IPS DF 19.7 (cell line): ENCODE data around the gene DAG1.

Source experiments
- DNase-seq: peaks from one replicate; pipeline ENCODE4 v3.0.0-alpha.2; 2013; ENCODE audit warnings: low read depth, low spot score

DAG1 gene

DNA sequence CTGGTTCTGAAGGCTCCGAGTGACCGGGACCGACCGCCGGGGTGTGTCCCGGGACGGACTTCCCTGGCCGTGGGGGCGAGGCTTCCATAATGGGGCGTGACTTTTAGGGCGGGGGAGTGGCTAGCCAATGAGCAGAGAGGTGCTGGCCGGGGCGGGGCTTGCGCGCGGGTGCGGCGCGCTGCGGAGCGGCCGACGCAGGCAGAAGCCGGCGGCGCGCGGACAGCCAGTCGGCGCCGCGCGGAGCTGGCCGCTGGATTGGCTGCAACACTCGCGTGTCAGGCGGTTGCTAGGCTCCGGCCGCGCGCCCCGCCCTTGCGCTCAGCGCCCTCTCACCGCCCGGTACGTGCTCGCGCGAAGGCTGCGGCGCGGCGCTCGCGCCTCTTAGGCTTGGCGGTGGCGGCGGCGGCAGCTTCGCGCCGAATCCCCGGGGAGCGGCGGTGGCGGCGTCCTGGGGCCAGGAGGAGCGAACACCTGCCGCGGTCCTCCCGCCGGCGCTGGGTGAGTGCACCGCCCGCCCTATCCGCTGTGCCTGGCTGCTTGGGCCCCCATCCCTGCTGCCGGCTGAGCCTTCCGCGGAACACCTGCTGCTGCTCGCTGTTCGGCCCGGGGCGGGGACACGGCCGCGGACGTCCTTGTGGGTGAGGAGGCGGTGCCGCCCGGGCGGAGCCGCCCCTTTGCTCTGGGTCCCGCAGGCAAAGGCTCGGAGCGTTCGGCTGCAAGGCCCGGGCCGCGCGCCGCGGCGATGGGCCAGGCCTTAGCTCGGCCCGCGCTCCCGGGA is at the start of gene DAG1:
TSS of gene DAG1 (plus strand) at position 332 of the 778 bp plus-strand sequence. CDS start 40,268 bp downstream, outside the sequence.
- peak; percentile 80 for DNase-seq

DNA sequence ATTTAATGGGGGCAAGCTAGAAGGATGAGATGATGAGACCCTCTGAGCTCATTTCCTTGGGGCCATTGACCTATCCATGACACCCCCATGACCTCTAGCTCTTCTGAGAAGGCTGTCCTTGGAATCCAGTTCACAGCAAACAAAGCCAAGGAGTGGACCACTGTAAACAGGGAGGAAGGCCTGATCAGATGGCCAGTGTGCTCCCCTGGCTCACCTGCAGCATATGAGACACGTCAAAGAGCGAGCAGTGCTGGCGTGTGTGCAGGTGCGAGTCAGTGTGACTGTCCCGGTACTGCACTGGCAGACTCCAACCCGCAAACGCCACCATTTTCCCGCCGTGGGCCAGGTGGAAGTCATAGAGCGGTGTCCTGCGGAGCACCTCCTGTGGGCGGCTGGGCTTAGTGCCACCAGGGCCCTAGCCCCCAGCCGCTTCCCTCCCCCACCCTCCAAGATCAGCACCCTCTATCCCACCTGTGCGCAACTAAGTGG is 48.1 kb upstream of the DAG1 start:
- no peak for DNase-seq

DNA sequence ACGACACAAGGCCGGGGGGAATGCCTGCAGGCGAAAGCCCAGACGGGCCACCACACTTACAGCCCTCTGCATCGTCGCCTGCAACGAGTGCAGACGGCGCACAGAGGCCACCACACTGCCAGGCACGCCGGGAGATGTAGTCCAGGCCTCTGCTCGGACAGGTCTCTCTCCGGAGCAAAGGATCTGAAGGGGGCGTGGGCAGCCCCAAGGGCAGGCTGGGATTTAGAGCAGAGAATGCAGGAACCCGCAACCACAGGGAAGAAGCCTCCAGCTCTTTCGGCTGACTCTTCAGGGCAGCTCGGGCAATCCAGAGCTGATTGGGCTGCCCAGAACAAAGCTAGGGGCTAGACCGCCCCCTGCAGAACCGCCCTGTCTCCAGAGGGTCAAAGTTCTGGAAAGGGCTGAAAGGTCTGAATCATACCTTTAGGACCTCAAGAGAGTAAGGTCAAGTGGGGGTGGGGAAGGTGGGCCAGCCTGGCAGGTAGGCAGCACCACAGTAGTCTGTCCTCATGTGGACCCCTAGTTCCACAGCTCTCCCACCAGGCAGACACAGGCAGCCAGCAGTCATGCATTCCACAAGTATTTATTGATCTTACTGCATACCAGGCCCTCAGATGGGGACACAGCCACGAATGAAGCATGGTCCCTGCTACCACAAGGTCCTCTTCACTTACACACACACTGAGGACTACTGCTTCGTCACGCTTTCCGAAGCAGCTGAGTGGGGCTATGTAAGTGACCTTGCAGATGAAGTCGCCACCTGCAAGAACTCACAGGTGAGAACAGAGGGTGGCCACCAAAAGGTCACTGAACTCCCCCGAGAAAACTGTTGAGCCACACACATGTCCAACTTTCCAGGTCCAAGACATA is 47.5 kb upstream of the DAG1 start, which contains the start of gene AMT:
TSS of gene AMT (minus strand) at position 95 of the 870 bp plus-strand sequence. CDS start at position 72, 23 bp downstream.
- DNase-seq = peak; percentile 89

DNA sequence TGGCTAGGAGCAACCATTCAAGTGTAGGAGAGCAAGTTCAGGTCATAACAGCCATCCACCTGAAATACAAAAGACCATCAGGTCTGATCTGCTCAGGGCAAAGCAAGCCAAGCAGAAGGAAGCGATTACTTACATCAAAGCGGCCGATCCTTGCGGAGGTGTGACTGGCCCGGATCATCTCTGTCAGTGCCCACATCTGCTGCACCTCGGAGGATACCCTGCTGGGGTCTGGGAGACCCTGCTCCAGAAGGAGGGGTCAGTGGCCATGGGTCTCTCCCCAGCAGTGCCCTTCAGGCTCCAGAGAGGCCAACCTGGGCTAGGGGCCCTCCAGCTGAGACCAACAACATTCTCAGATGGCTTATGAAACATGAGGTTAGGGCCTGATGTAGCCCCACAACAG is 45.3 kb upstream of the DAG1 start:
- no peak for DNase-seq

DNA sequence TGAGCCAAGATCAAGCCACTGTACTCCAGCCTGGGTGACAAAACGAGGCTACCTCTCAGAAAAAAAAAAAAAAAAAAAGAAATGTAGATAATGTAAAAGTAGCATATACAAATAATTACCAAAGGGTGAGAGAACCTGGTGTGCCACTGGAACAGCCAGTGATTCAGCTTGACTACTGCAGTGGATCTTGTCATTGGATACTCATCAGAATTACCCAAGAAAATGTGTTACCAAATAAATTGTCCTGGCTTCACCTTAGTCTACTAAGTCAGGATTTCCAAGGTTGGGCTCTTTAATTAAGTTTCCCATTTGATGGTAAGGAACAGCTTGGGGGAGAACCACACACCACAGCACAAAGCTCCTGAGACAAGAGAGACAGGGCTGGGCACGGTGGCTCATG is 42.5 kb upstream of the DAG1 start:
- no peak for DNase-seq

DNA sequence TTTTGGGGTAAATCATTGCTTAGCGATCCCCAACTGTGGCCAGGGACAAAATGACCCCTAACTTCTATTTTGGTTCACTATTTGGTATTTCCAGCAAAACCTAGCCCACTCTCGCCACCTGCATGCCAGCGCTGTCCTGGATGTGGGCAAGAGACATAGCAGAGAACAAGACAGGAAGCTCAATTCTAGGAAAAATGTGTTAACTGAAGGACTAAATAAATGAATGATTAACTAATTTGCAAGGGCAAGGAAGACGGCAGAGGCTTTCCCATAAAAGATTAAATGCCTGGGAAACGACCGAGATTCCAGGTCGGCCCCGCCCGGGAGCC is 41.4 kb upstream of the DAG1 start:
- no peak for DNase-seq

GRCh38 chr3:49434731-49435130 is 35.3 kb upstream of the DAG1 start:
- DNase-seq = no peak

- no peak for DNase-seq
These were observed 24.7 kb upstream of the DAG1 start for GRCh38 chr3:49445391-49445790.

DNA sequence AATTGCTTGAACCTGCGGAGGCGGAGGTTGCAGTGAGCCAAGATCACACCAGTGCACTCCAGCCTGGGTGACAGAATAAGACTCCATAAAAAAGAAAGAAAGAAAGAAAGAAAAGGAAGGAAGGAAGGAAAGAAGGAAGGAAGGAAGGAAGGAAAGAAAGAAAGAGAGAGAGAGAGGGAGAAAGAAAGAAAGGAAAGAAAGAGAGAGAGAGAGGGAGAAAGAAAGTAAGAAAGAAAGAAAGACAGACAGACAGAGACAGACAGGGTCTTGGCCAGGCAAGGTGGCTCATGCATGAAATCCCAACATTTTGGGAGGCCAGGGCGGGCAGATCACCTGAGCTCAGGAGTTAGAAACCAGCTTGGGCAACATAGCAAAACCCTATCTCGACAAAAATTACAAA is 16.4 kb upstream of the DAG1 start:
- DNase-seq = no peak

- no peak for DNase-seq
These were observed 15.6 kb upstream of the DAG1 start for GRCh38 chr3:49454458-49454857.

- no peak for DNase-seq
These were observed 15.0 kb upstream of the DAG1 start for GRCh38 chr3:49454898-49455681.

GRCh38 chr3:49456466-49456865 is 13.6 kb upstream of the DAG1 start:
- no peak for DNase-seq

GRCh38 chr3:49460188-49460890 is 9.7 kb upstream of the DAG1 start:
- DNase-seq = no peak

DNA sequence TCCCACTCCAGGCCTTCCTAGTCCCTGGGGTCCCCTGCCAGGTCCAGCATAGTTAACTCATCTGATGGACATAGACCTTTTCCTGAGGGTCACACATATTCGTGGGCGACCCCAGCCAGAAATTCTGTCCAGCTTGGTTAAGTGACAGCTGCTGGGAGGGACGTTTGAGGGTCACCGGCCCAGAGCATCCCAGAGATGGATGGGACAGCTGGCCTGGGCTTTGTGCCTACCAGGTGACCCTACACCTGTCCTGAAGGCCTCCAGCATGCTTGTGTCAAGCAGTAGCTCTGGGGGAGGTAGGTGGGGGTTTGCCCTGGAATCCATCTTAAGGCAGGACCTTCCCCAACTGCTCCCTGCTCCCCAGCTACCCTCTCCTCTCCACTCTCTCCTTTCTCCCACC is 9.1 kb upstream of the DAG1 start:
- DNase-seq = no peak

DNA sequence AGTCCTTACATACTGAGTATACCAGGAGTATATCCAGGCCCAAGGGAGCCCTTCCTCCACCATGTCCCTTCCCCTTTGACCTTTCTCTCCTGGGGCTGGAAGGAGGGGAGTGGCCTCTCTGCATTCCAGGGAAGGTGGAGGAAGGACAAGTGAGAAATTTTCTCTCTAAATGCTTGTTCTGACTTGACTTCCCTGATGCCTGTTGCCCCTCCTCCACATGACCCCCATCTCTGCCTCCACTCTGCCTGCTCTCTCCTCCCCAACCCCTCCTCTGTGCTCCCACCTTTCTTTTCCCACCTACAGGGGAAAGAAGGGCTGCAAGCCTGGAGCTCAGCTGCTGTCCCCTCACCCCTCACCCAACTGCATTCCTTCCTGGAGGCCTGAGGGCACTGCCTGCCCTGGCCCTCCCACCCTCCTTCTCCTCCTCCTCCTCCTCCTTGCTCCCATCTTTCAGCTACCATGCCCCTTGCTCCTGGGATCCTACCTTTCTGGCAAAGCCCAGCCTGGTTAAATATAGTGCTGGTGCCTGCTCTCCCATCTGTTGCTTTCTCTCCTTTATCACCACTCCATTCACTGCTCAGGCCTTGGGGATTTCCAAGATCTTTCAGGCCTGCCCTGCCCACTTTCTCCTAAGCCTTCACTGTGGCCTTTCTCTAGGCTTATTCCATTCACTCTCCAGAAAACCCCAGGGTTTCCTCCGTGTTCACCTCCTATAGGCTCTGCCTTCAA is 8.5 kb upstream of the DAG1 start:
- DNase-seq = no peak

DNA sequence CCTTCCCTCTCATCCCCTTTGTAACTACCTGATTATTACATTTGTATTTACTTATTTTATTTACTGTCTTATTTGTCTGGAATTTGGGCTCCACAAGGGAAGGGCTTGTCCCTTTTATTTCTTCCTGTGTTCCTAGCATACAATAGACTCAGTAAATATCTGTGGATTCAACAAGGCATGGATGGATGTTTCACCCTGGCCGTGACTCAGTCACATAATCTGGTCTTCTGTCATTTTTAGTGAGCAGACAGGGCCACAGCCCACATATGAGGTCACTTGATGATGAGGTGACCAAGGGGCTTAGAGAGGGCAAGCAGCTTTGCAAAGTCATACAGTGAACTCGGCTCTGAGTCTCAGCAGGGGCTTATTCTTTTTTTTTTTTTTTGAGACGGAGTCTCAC is 7.8 kb upstream of the DAG1 start:
- DNase-seq = no peak

DNA sequence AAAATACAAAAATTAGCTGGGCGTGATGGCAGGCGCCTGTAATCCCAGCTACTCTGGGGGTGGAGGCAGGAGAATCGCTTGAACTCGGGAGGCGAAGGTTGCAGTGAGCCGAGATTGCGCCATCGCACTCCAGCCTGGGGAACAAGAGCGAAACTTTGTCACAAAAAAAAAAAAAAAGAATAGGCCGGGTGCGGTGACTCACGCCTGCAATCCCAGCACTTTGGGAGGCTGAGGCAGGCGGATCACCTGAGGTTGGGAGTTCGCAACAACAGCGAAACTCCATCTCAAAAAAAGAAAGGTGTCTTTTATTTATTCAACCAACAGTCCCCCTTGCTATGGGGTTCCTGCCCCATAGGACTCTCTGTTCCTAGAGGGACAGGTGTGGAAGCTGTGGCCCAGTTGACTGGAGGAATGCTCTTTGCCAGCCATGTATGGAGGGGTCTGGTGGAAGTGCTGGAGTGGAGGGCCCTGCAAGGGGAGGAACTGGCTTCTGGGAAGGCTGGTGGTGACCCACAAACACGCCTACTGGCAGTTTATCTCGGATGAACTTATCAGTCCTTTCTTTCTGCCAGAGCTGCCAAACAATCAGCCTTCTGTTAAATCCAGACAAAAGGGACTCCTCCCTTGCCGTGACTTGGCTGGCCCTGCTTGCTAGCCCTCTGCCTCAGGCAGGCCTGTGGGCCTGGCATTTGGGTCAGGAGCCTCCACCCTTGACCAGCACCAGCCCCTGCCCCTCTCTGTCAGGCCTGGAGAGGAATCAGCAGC is 4.6 kb upstream of the DAG1 start:
- no peak for DNase-seq

GRCh38 chr3:49466085-49466484 is 4.0 kb upstream of the DAG1 start:
- DNase-seq = no peak

GRCh38 chr3:49469037-49469935 is 781 bp upstream of the DAG1 start:
- DNase-seq = no peak
